Liver (tissue), 3 donors: Measurements from ENCODE around the gene DOC2B.

ENCODE experiments used
- ATF3 ChIP-seq: IDR thresholded peaks from 2 replicates; pipeline ENCODE4 v1.6.1; 2016; ENCODE audit warnings: antibody characterized with exemption
- CTCF ChIP-seq: fragments of 150-350 bp; IDR thresholded peaks from 2 replicates; pipeline ENCODE4 v1.5.1; 2017; ENCODE audit warnings: improper control_type of control experiment, low read depth, low read length; ENCODE audit not compliant: missing input control
- JUND ChIP-seq, 2 donors: IDR thresholded peaks; 2 replicates each; pipeline ENCODE4 v1.6.1; 2016; ENCODE audit warnings: antibody characterized with exemption in 2 of 2
- MAX ChIP-seq: IDR thresholded peaks from 2 replicates; pipeline ENCODE4 v1.6.1; 2016; ENCODE audit warnings: antibody characterized with exemption
- REST ChIP-seq: IDR thresholded peaks from 2 replicates; pipeline ENCODE4 v1.6.1; 2016; ENCODE audit warnings: antibody characterized with exemption, mild to moderate bottlenecking
- RXRA ChIP-seq, 2 donors: IDR thresholded peaks; 2 replicates each; pipeline ENCODE4 v1.6.1; 2017 to 2018; ENCODE audit warnings: antibody characterized with exemption in 2 of 2, mild to moderate bottlenecking in 1 of 2
- TAF1 ChIP-seq: conservative IDR thresholded peaks from 2 replicates; pipeline ENCODE4 v1.6.1; 2016; ENCODE audit warnings: antibody characterized with exemption, mild to moderate bottlenecking
- donor health status: healthy.
- donor health status: healthy.

- TF ChIP-seq JUND (IDR thresholded peaks at IDR 0.05) (no peak), TAF1 (no peak), MAX (no peak), ATF3 (no peak), CTCF (no peak), REST (no peak), RXRA (IDR thresholded peaks at IDR 0.05) (no peak)
Observed at GRCh38 chr17:159609-160008, 21.8 kb downstream of the DOC2B start.
